Measurements from ENCODE around the gene MGAT4C.

- TF ChIP-seq RAD21 (conservative IDR thresholded peaks at IDR 0.05 in 1 of 2, IDR thresholded peaks at IDR 0.05 in 1 of 2): no peak
- TF ChIP-seq EP300 (IDR thresholded peaks at IDR 0.05): no peak
- no peak for TF ChIP-seq EHMT2 (IDR thresholded peaks at IDR 0.05; ENCODE audit: low read depth)
- TF ChIP-seq, protein P1, sequence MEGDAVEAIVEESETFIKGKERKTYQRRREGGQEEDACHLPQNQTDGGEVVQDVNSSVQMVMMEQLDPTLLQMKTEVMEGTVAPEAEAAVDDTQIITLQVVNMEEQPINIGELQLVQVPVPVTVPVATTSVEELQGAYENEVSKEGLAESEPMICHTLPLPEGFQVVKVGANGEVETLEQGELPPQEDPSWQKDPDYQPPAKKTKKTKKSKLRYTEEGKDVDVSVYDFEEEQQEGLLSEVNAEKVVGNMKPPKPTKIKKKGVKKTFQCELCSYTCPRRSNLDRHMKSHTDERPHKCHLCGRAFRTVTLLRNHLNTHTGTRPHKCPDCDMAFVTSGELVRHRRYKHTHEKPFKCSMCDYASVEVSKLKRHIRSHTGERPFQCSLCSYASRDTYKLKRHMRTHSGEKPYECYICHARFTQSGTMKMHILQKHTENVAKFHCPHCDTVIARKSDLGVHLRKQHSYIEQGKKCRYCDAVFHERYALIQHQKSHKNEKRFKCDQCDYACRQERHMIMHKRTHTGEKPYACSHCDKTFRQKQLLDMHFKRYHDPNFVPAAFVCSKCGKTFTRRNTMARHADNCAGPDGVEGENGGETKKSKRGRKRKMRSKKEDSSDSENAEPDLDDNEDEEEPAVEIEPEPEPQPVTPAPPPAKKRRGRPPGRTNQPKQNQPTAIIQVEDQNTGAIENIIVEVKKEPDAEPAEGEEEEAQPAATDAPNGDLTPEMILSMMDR (IDR thresholded peaks at IDR 0.05): no peak
- TF ChIP-seq SMC3 (IDR thresholded peaks at IDR 0.05): no peak
- no peak for TF ChIP-seq ZSCAN20 (CRISPR knock-in tag; IDR thresholded peaks at IDR 0.05)
- TF ChIP-seq POLR2AphosphoS2 (conservative IDR thresholded peaks at IDR 0.05; ENCODE audit: low read length): no peak
- no peak for TF ChIP-seq MAFK (IDR thresholded peaks at IDR 0.05; ENCODE audit: partially characterized antibody)
- TF ChIP-seq CBX2 (IDR thresholded peaks at IDR 0.05; ENCODE audit: borderline replicate concordance, low read depth): no peak
- TF ChIP-seq NFE2L2 (conservative IDR thresholded peaks at IDR 0.05; ENCODE audit: low read length): no peak
- TF ChIP-seq, protein P2, sequence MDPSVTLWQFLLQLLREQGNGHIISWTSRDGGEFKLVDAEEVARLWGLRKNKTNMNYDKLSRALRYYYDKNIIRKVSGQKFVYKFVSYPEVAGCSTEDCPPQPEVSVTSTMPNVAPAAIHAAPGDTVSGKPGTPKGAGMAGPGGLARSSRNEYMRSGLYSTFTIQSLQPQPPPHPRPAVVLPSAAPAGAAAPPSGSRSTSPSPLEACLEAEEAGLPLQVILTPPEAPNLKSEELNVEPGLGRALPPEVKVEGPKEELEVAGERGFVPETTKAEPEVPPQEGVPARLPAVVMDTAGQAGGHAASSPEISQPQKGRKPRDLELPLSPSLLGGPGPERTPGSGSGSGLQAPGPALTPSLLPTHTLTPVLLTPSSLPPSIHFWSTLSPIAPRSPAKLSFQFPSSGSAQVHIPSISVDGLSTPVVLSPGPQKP (IDR thresholded peaks at IDR 0.05; ENCODE audit: low read depth, low read length): no peak
- TF ChIP-seq ATOH8 (CRISPR knock-in tag; IDR thresholded peaks at IDR 0.05; ENCODE audit: low read depth): no peak
- TF ChIP-seq RFX5 (IDR thresholded peaks at IDR 0.05): no peak
- TF ChIP-seq, protein P3, sequence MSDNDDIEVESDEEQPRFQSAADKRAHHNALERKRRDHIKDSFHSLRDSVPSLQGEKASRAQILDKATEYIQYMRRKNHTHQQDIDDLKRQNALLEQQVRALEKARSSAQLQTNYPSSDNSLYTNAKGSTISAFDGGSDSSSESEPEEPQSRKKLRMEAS (IDR thresholded peaks at IDR 0.05): no peak
Observed at GRCh38 chr12:86122846-86123468, 133.2 kb downstream of the MGAT4C start.
